ENCODE measurements around the gene RYR2. TPM values are rescaled to one million over a fixed set of nuclear protein-coding genes. Genes with fewer than 3 reads are reported as not detected.
"Not testable (repeated sequence)": the region's sequence is repeated elsewhere in the genome, so short reads cannot be mapped to it uniquely, and the experiment has no call there.

RYR2 gene
- total and polyA plus RNA-seq, 2 donors (not counting 1 experiment from before 2014, with no cell fraction given), result not detected

DNA sequence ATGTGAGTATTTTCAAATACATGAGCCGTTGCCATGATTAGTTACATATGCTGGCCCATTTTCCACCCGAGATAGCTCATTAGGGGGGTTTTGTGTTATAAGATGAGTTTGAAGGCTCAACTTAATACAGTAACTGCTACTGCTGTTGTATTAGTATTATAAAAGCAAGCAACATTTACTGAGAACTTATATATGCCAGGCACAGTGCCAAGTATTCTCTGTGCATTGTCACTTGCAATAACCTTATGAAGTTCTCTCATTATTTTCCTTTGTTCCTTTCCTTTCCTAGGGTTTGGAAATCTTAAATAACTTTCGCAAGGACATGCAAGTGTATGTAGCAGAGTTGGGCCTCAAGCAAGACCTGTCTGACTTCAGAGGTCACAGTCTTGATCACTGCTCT is 107.9 kb downstream of the RYR2 start:
- no peak overlapping the region for H3K4me3 Mint-ChIP-seq
- ChIA-PET CTCF (no interaction called here), POLR2A (no interaction called here)

DNA sequence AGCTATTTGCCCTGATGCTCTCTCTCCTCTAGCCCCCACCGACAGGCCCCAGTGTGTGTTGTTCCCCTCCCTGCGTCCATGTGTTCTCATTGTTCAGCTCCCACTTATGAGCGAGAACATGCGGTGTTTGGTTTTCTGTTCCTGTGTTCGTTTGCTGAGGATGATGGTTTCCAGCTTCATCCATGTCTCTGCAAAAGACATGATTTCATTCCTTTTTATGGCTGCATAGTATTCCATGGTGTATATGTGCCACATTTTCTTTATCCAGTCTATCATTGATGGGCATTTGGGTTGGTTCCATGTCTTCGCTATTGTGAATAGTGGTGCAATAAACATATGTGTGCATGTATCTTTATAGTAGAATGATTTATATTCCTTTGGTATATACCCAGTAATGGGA is 110.0 kb downstream of the RYR2 start:
- ATAC-seq (ENCODE audit: low read depth); H3K9me3 Mint-ChIP-seq (ENCODE audit: insufficient read depth); H3K4me3 Mint-ChIP-seq; POLR2A ChIA-PET; CTCF ChIA-PET; H3K27me3 ChIP-seq (replicated peaks in 1 of 4; ENCODE audit: control extremely low read depth in 1 of 4, control insufficient read depth in 3 of 4, insufficient read depth in 4 of 4, low read length in 3 of 4); H3K27me3 Mint-ChIP-seq; H3K27ac ChIP-seq (ENCODE audit: low read length in 2 of 2); H3K4me1 ChIP-seq (ENCODE audit: control insufficient read depth in 2 of 2, insufficient read depth in 2 of 2, low read length in 2 of 2); H3K27ac Mint-ChIP-seq; H3K79me2 ChIP-seq (ENCODE audit: control insufficient read depth, insufficient read depth, low read length); intact Hi-C loops (cut with micrococcal nuclease); H2AFZ ChIP-seq (ENCODE audit: insufficient read depth, low read depth, low read length, poor library complexity, severe bottlenecking); H3K4me3 ChIP-seq (ENCODE audit: control extremely low read depth in 1 of 5, extremely low read depth in 1 of 5, insufficient read depth in 1 of 5, low read depth in 2 of 5, low read length in 4 of 5); DNase-seq; H3K9ac ChIP-seq (ENCODE audit: low read length); H4K20me1 ChIP-seq (ENCODE audit: control insufficient read depth, insufficient read depth, low read length, poor library complexity, severe bottlenecking); H3K36me3 ChIP-seq (replicated peaks in 1 of 2; ENCODE audit: control extremely low read depth in 1 of 2, control insufficient read depth in 1 of 2, extremely low read depth in 1 of 2, insufficient read depth in 2 of 2, low read length in 1 of 2); H3K4me1 Mint-ChIP-seq; H3K4me2 ChIP-seq (replicated peaks; ENCODE audit: low read depth, low read length, poor library complexity, severe bottlenecking); H3K9me3 ChIP-seq (ENCODE audit: control extremely low read depth in 1 of 3, control insufficient read depth in 2 of 3, insufficient read depth in 1 of 3, low read length in 2 of 3): not testable (repeated sequence)
- WGBS (ENCODE audit: insufficient coverage), result 92% methylated on average over 2 of the region's 6 CpGs

More for the DNA sequence above, 107.9 kb downstream of the RYR2 start:
- Mint-ChIP-seq H3K27ac (no peak overlapping the region), H3K9me3 (ENCODE audit: insufficient read depth) (no peaks in the 10 kb centered on the region), H3K27me3 (no peaks in the 10 kb centered on the region), H3K4me1 (no peaks in the 10 kb centered on the region)
- TF ChIP-seq, protein P1, sequence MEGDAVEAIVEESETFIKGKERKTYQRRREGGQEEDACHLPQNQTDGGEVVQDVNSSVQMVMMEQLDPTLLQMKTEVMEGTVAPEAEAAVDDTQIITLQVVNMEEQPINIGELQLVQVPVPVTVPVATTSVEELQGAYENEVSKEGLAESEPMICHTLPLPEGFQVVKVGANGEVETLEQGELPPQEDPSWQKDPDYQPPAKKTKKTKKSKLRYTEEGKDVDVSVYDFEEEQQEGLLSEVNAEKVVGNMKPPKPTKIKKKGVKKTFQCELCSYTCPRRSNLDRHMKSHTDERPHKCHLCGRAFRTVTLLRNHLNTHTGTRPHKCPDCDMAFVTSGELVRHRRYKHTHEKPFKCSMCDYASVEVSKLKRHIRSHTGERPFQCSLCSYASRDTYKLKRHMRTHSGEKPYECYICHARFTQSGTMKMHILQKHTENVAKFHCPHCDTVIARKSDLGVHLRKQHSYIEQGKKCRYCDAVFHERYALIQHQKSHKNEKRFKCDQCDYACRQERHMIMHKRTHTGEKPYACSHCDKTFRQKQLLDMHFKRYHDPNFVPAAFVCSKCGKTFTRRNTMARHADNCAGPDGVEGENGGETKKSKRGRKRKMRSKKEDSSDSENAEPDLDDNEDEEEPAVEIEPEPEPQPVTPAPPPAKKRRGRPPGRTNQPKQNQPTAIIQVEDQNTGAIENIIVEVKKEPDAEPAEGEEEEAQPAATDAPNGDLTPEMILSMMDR (IDR thresholded peaks at IDR 0.05), result no peak
- no peak for TF ChIP-seq EZH2 (IDR thresholded peaks at IDR 0.05; ENCODE audit: borderline replicate concordance, insufficient read depth, low read depth, low read length, poor library complexity, severe bottlenecking)
- Histone ChIP-seq H2AFZ (ENCODE audit: insufficient read depth, low read depth, low read length, poor library complexity, severe bottlenecking) (no peak overlapping the region), H4K20me1 (ENCODE audit: control insufficient read depth, insufficient read depth, low read length, poor library complexity, severe bottlenecking) (no peaks in the 10 kb centered on the region), H3K4me3 (ENCODE audit: control extremely low read depth in 1 of 5, extremely low read depth in 1 of 5, insufficient read depth in 1 of 5, low read depth in 2 of 5, low read length in 4 of 5) (no peak overlapping the region), H3K79me2 (ENCODE audit: control insufficient read depth, insufficient read depth, low read length) (no peaks in the 10 kb centered on the region), H3K36me3 (replicated peaks in 1 of 2; ENCODE audit: control extremely low read depth in 1 of 2, control insufficient read depth in 1 of 2, extremely low read depth in 1 of 2, insufficient read depth in 2 of 2, low read length in 1 of 2) (no peaks in the 10 kb centered on the region), H3K4me2 (replicated peaks; ENCODE audit: low read depth, low read length, poor library complexity, severe bottlenecking) (no peak overlapping the region), H3K9me3 (ENCODE audit: control extremely low read depth in 1 of 3, control insufficient read depth in 2 of 3, insufficient read depth in 1 of 3, low read length in 2 of 3) (no peaks in the 10 kb centered on the region), H3K27me3 (replicated peaks in 1 of 4; ENCODE audit: control extremely low read depth in 1 of 4, control insufficient read depth in 3 of 4, insufficient read depth in 4 of 4, low read length in 3 of 4) (peaks cover 0 to 3% (median 0%) of the 10 kb centered on the region in 4 experiments), H3K9ac (ENCODE audit: low read length) (no peak overlapping the region), H3K4me1 (ENCODE audit: control insufficient read depth in 2 of 2, insufficient read depth in 2 of 2, low read length in 2 of 2) (no peaks in the 10 kb centered on the region), H3K27ac (ENCODE audit: low read length in 2 of 2) (no peak overlapping the region)
- no peak for DNase-seq
- intact Hi-C loops (cut with micrococcal nuclease), result no loop called here
- ATAC-seq (ENCODE audit: low read depth), result no peak
- 100% methylated on average over 1 of the region's 3 CpGs for WGBS (ENCODE audit: insufficient coverage)
